H1 (cell line): ENCODE measurements around the gene PLCB4. TPM values are rescaled to one million over a fixed set of nuclear protein-coding genes. Genes with fewer than 3 reads are reported as not detected.

Source experiments
- CTCF ChIA-PET: fragments of 300-600 bp; sonication (Branson Sonifier 250); formaldehyde crosslinking; loops from one replicate; lab custom pipeline; 2021; ENCODE audit not compliant: partially characterized antibody; lab: Charles Lee
- POLR2A ChIA-PET: fragments of 300-600 bp; sonication (Branson Sonifier 250); formaldehyde crosslinking; loops from one replicate; lab custom pipeline; 2021; ENCODE audit warnings: inconsistent platforms; ENCODE audit not compliant: partially characterized antibody; lab: Charles Lee
- DNase-seq, 2 experiments: peaks; one replicate each; pipeline versions ENCODE4 v3.0.0 to v3.0.0-alpha.2; 2010 to 2022; ENCODE audit warnings: low spot score in 2 of 2, low read depth in 1 of 2, mixed read lengths in 1 of 2
- FAIRE-seq: peaks from 2 replicates; lab custom pipeline; 2011; peaks lifted over from hg19 to GRCh38; lab: Jason Lieb, UNC
- H2AFZ ChIP-seq: 2 replicates; pipeline ENCODE4 v1.8.1; 2012; ENCODE audit warnings: low read length, inconsistent platforms
- H2AK5ac ChIP-seq: 2 replicates; pipeline ENCODE4 v1.6.1; 2013; ENCODE audit warnings: low read depth, low read length
- H2BK120ac ChIP-seq: replicated peaks from 2 replicates; pipeline ENCODE3; 2013; ENCODE audit warnings: low read depth, low read length, inconsistent platforms
- H2BK12ac ChIP-seq: 2 replicates; pipeline ENCODE4 v1.6.1; 2013; ENCODE audit warnings: low read depth, low read length
- H2BK15ac ChIP-seq: 2 replicates; pipeline ENCODE4 v1.6.1; 2013; ENCODE audit warnings: low read length
- H2BK20ac ChIP-seq: 2 replicates; pipeline ENCODE4 v1.6.1; 2013; ENCODE audit warnings: low read length
- H2BK5ac ChIP-seq: 2 replicates; pipeline ENCODE4 v1.6.1; 2013; ENCODE audit warnings: low read depth, low read length
- H3K14ac ChIP-seq: 2 replicates; pipeline ENCODE4 v1.6.1; 2013; ENCODE audit warnings: inconsistent platforms; ENCODE audit not compliant: insufficient read length
- H3K18ac ChIP-seq: 2 replicates; pipeline ENCODE4 v1.6.1; 2013; ENCODE audit warnings: low read length; ENCODE audit errors: extremely low read depth
- H3K23ac ChIP-seq: 2 replicates; pipeline ENCODE4 v1.6.1; 2013; ENCODE audit warnings: inconsistent platforms; ENCODE audit not compliant: insufficient read length
- H3K23me2 ChIP-seq: 2 replicates; pipeline ENCODE4 v1.6.1; 2013; ENCODE audit warnings: low read depth, low read length
- H3K27ac ChIP-seq: 2 replicates; pipeline ENCODE4 v1.6.1; 2011; ENCODE audit warnings: low read depth, low read length, inconsistent platforms
- H3K27me3 ChIP-seq, 4 experiments: replicated peaks in 1 of 4; 1 replicate in 1 of 4; 2 replicates in 3 of 4; pipeline versions ENCODE4 v1.6.1 to v1.8.1; 2011 to 2013; ENCODE audit warnings: low read length in 3 of 4, mild to moderate bottlenecking in 3 of 4, inconsistent platforms in 2 of 4, mixed read lengths in 2 of 4, moderate library complexity in 1 of 4; ENCODE audit not compliant: control insufficient read depth in 3 of 4, insufficient read depth in 3 of 4; ENCODE audit errors: extremely low read depth in 1 of 4
- H3K36me3 ChIP-seq, 4 experiments: 2 replicates each; pipeline versions ENCODE4 v1.6.1 to v1.8.1; 2011 to 2013; ENCODE audit warnings: mild to moderate bottlenecking in 4 of 4, low read length in 3 of 4, moderate library complexity in 2 of 4, control low read depth in 1 of 4, inconsistent platforms in 1 of 4; ENCODE audit not compliant: insufficient read depth in 4 of 4, control insufficient read depth in 2 of 4
- H3K4ac ChIP-seq: replicated peaks from 2 replicates; pipeline ENCODE3; 2013; ENCODE audit warnings: low read length, low read depth, mixed read lengths, inconsistent platforms; ENCODE audit not compliant: insufficient read length
- H3K4me1 ChIP-seq, 4 experiments: replicated peaks in 1 of 4; 1 replicate in 1 of 4; 2 replicates in 3 of 4; pipeline versions ENCODE4 v1.6.1 to v1.8.1; 2011 to 2013; ENCODE audit warnings: low read length in 3 of 4, inconsistent platforms in 2 of 4, mixed read lengths in 1 of 4; ENCODE audit not compliant: insufficient read depth in 4 of 4, control insufficient read depth in 3 of 4
- H3K4me2 ChIP-seq, 2 experiments: 2 replicates each; pipeline versions ENCODE4 v1.6.1 to v1.8.1; 2011 to 2013; ENCODE audit warnings: low read depth in 2 of 2, low read length in 2 of 2, control low read depth in 1 of 2, inconsistent platforms in 1 of 2, mild to moderate bottlenecking in 1 of 2; ENCODE audit not compliant: insufficient read depth in 1 of 2
- H3K4me3 ChIP-seq, 4 experiments: fragments of 200-600, 300-600 bp in 1 of 4; sonication (generic), shearing (Covaris generic), sonication (Bioruptor Twin) in 1 of 4; 2 replicates each; pipeline versions ENCODE4 v1.5.1 to v1.8.1; 2011 to 2016; ENCODE audit warnings: low read length in 4 of 4, low read depth in 3 of 4, control low read depth in 2 of 4, inconsistent platforms in 2 of 4, mild to moderate bottlenecking in 2 of 4, mixed read lengths in 1 of 4, moderate library complexity in 1 of 4; ENCODE audit not compliant: insufficient read depth in 2 of 4; ENCODE audit errors: extremely low read depth in 1 of 4
- H3K56ac ChIP-seq: replicated peaks from 2 replicates; pipeline ENCODE3; 2013; ENCODE audit warnings: low read depth, mild to moderate bottlenecking, mixed read lengths, low read length, inconsistent platforms; ENCODE audit not compliant: insufficient read length
- H3K79me1 ChIP-seq: 2 replicates; pipeline ENCODE4 v1.6.1; 2013; ENCODE audit warnings: low read depth, low read length, control low read depth
- H3K79me2 ChIP-seq, 2 experiments: 2 replicates each; pipeline versions ENCODE4 v1.6.1 to v1.8.1; 2012 to 2013; ENCODE audit warnings: low read length in 2 of 2, mild to moderate bottlenecking in 2 of 2, inconsistent platforms in 1 of 2; ENCODE audit not compliant: insufficient read depth in 2 of 2, control insufficient read depth in 1 of 2
- H3K9ac ChIP-seq, 4 experiments: replicated peaks in 1 of 4; 1 replicate in 1 of 4; 2 replicates in 3 of 4; pipeline versions ENCODE4 v1.6.1 to v1.8.1; 2011 to 2013; ENCODE audit warnings: low read depth in 3 of 4, low read length in 3 of 4, control low read depth in 2 of 4, mild to moderate bottlenecking in 2 of 4, moderate library complexity in 2 of 4, inconsistent platforms in 1 of 4; ENCODE audit errors: extremely low read depth in 1 of 4
- H3K9me3 ChIP-seq, 2 experiments: 2 replicates each; pipeline versions ENCODE4 v1.6.1 to v1.8.1; 2012 to 2013; ENCODE audit warnings: mild to moderate bottlenecking in 2 of 2, moderate library complexity in 2 of 2, control low read depth in 1 of 2, inconsistent platforms in 1 of 2, low read depth in 1 of 2, low read length in 1 of 2, mixed read lengths in 1 of 2; ENCODE audit not compliant: insufficient read depth in 2 of 2
- H4K20me1 ChIP-seq, 2 experiments: replicated peaks in 1 of 2; 2 replicates each; pipeline versions ENCODE3 to v1.8.1; 2011 to 2013; ENCODE audit warnings: inconsistent platforms in 2 of 2, low read length in 2 of 2, mild to moderate bottlenecking in 1 of 2; ENCODE audit not compliant: insufficient read depth in 2 of 2, control insufficient read depth in 1 of 2
- H4K5ac ChIP-seq: 2 replicates; pipeline ENCODE4 v1.6.1; 2013; ENCODE audit warnings: low read length, low read depth, mixed read lengths, inconsistent platforms; ENCODE audit not compliant: insufficient read length
- H4K8ac ChIP-seq: 2 replicates; pipeline ENCODE4 v1.8.0; 2013; ENCODE audit warnings: mild to moderate bottlenecking, moderate library complexity, low read length, inconsistent platforms; ENCODE audit not compliant: insufficient read depth; ENCODE audit errors: extremely low read depth
- H4K91ac ChIP-seq: replicated peaks from 2 replicates; pipeline ENCODE3; 2013; ENCODE audit warnings: low read length, mixed read lengths, inconsistent platforms; ENCODE audit not compliant: insufficient read length
- ASH2L ChIP-seq: fragments of 200-600, 300-600 bp; sonication (generic); IDR thresholded peaks from one replicate; pipeline ENCODE4 v1.7.1; 2017; ENCODE audit warnings: low read length
- BCL11A ChIP-seq, 2 experiments: IDR thresholded peaks; one replicate each; pipeline ENCODE4 v1.6.1; 2011; ENCODE audit warnings: low read depth in 2 of 2, low read length in 2 of 2, mild to moderate bottlenecking in 2 of 2
- CEBPB ChIP-seq: IDR thresholded peaks from 2 replicates; pipeline ENCODE4 v1.6.1; 2012; ENCODE audit warnings: low read depth, low read length
- GABPA ChIP-seq: IDR thresholded peaks from 2 replicates; pipeline ENCODE4 v1.6.1; 2011; ENCODE audit warnings: mild to moderate bottlenecking, low read length, moderate library complexity, borderline replicate concordance; ENCODE audit not compliant: insufficient read depth
- KDM1A ChIP-seq: fragments of 200-600, 300-600 bp; sonication (generic); IDR thresholded peaks from 2 replicates; pipeline ENCODE4 v1.7.1; 2016; ENCODE audit warnings: mild to moderate bottlenecking, low read length, borderline replicate concordance
- MAFK ChIP-seq: IDR thresholded peaks from 2 replicates; pipeline ENCODE4 v1.6.1; 2012; ENCODE audit warnings: low read depth, mild to moderate bottlenecking, improper control_type of control experiment, low read length
- RNF2 ChIP-seq: fragments of 200-900, 300-1000 bp; sonication (generic); IDR thresholded peaks from 2 replicates; pipeline ENCODE4 v1.7.1; 2016; ENCODE audit warnings: borderline replicate concordance, low read depth, mild to moderate bottlenecking, antibody characterized with exemption, low read length; ENCODE audit not compliant: poor library complexity, severe bottlenecking; ENCODE audit errors: missing control alignments
- RXRA ChIP-seq: IDR thresholded peaks from 2 replicates; pipeline ENCODE4 v1.6.1; 2011; ENCODE audit warnings: low read depth, mild to moderate bottlenecking, low read length, moderate library complexity; ENCODE audit not compliant: insufficient read depth
- SAP30 ChIP-seq: fragments of 300-600 bp; sonication (generic); IDR thresholded peaks from 2 replicates; pipeline ENCODE4 v1.7.1; 2012; ENCODE audit warnings: low read length, moderate library complexity, mild to moderate bottlenecking, inconsistent platforms; ENCODE audit not compliant: insufficient read depth, insufficient replicate concordance
- SIN3A ChIP-seq, 2 experiments: IDR thresholded peaks in 1 of 2; conservative IDR thresholded peaks in 1 of 2; 2 replicates each; pipeline ENCODE4 v1.6.1; 2011 to 2012; ENCODE audit warnings: low read length in 2 of 2, improper control_type of control experiment in 1 of 2, low read depth in 1 of 2, mild to moderate bottlenecking in 1 of 2
- SIRT6 ChIP-seq: IDR thresholded peaks from one replicate; pipeline ENCODE4 v1.7.1; 2012; ENCODE audit warnings: low read length, inconsistent platforms
- SIX5 ChIP-seq: IDR thresholded peaks from 2 replicates; pipeline ENCODE4 v1.6.1; 2011; ENCODE audit warnings: mild to moderate bottlenecking, low read depth, low read length
- SP4 ChIP-seq: IDR thresholded peaks from 2 replicates; pipeline ENCODE4 v1.6.1; 2012; ENCODE audit warnings: low read length, inconsistent platforms
- SRF ChIP-seq: IDR thresholded peaks from 2 replicates; pipeline ENCODE4 v1.6.1; 2011; ENCODE audit warnings: mild to moderate bottlenecking, low read depth, low read length, moderate library complexity
- TCF12 ChIP-seq: IDR thresholded peaks from 2 replicates; pipeline ENCODE4 v1.6.1; 2011; ENCODE audit warnings: low read depth, mild to moderate bottlenecking, low read length
- ZNF274 ChIP-seq: IDR thresholded peaks from 2 replicates; pipeline ENCODE4 v1.7.0; 2012; ENCODE audit warnings: low read length, borderline replicate concordance; ENCODE audit errors: extremely low read depth
- polyA plus RNA-seq, 7 experiments: library from polyadenylated mRNA; depleted of rRNA in 3 of 7; stranded (reverse) in 5 of 7; unstranded in 2 of 7; fragments of >200 nt in 5 of 7; fragments of 200-250 nt in 2 of 7; gene quantifications; 1 replicate in 5 of 7; 2 replicates in 1 of 7; 4 replicates in 1 of 7; pipeline versions ENCODE4 v1.2.1 to v1.2.3, GENCODE V29; 2011 to 2013; ENCODE audit warnings: missing spikeins in 2 of 7, mixed read lengths in 2 of 7
- total RNA-seq: library from RNA; stranded (reverse); fragmentation: NEBNext Ultra II Directional; extraction: Animal tissue kit (Norgen Biotek cat#: 25700); gene quantifications from 2 replicates; pipeline ENCODE4 v1.2.1, GENCODE V29; 2021

PLCB4 gene
- total and polyA plus RNA-seq, 2 of the 8 experiments (the other 6 are each of a cell fraction or from before 2014, with no cell fraction given): 3.2 to 14.1 TPM

GRCh38 chr20:9141921-9142320, 73.0 kb downstream of the PLCB4 start:
- Histone ChIP-seq H3K56ac (no peak overlapping the region), H3K14ac (no peak overlapping the region), H3K4me3 (no peak overlapping the region), H3K79me2 (no peaks in the 10 kb centered on the region), H2AK5ac (no peak overlapping the region), H2BK15ac (no peak overlapping the region), H2BK5ac (no peak overlapping the region), H3K4me2 (no peak overlapping the region), H3K79me1 (no peaks in the 10 kb centered on the region), H3K18ac (no peak overlapping the region), H3K9ac (no peak overlapping the region), H2BK120ac (no peak overlapping the region), H4K5ac (no peak overlapping the region), H4K91ac (no peak overlapping the region), H2BK12ac (no peak overlapping the region), H3K4ac (no peak overlapping the region), H3K23ac (no peak overlapping the region), H3K27ac (no peak overlapping the region), H3K9me3 (peaks cover 0 to 4% of the 10 kb centered on the region in 2 experiments; a peak in 1 of 4 replicates), H4K20me1 (no peaks in the 10 kb centered on the region), H3K23me2 (no peaks in the 10 kb centered on the region), H3K36me3 (no peaks in the 10 kb centered on the region; a peak in 1 of 8 replicates), H2AFZ (no peak overlapping the region), H4K8ac (no peak overlapping the region), H3K4me1 (peaks cover 0 to 3% (median under 1%) of the 10 kb centered on the region in 4 experiments; a peak in 2 of 7 replicates), H3K27me3 (no peaks in the 10 kb centered on the region), H2BK20ac (no peak overlapping the region)
- ChIA-PET CTCF (interaction anchor here (1.0 kb wide), 1 partner anchor 11 kb away, joined by 3 read pairs; no protein-coding TSS in a partner anchor), POLR2A (no interaction called here)
- FAIRE-seq (no peak), DNase-seq (no peak)
- TF ChIP-seq SAP30: no peak
- no peak for TF ChIP-seq SRF
- TF ChIP-seq RNF2: no peak
- no peak for TF ChIP-seq MAFK
- TF ChIP-seq GABPA: no peak
- no peak for TF ChIP-seq CEBPB
- TF ChIP-seq KDM1A: no peak
- no peak for TF ChIP-seq ZNF274
- TF ChIP-seq SP4: no peak
- TF ChIP-seq TCF12: no peak
- TF ChIP-seq SIRT6: no peak
- no peak for TF ChIP-seq SIX5
- TF ChIP-seq RXRA: no peak
- no peak for TF ChIP-seq SIN3A (conservative IDR thresholded peaks at IDR 0.05 in 1 of 2, IDR thresholded peaks at IDR 0.05 in 1 of 2; ENCODE audit: low read depth in 1 of 2, low read length in 2 of 2)
- no peak for TF ChIP-seq ASH2L
- no peak for TF ChIP-seq BCL11A (IDR thresholded peaks at IDR 0.05; ENCODE audit: low read depth in 2 of 2, low read length in 2 of 2)
